CD4-positive, alpha-beta T cell (primary cell): Measurements from ENCODE around the gene RCOR1. TPM values are rescaled to one million over a fixed set of nuclear protein-coding genes. Genes with fewer than 3 reads are reported as not detected.

Experiments used
- ATAC-seq: fragments of 200-7000 bp; cut with Tn5 transposase; one replicate; pipeline ENCODE4 v1.10.0; 2022; ENCODE audit warnings: mild to moderate bottlenecking; ENCODE audit not compliant: poor library complexity
- CTCF ChIA-PET: fragments of 350-600 bp; sonication (Branson Sonifier 250); formaldehyde crosslinking; loops from one replicate; lab custom pipeline; 2021; ENCODE audit warnings: antibody characterized with exemption, inconsistent platforms; lab: Charles Lee
- POLR2A ChIA-PET: fragments of 350-600 bp; sonication (Branson Sonifier 250); formaldehyde crosslinking; loops from one replicate; lab custom pipeline; 2021; ENCODE audit warnings: antibody characterized with exemption, inconsistent platforms; lab: Charles Lee
- DNase-seq, 14 experiments: peaks; one replicate each; pipeline ENCODE4 v3.0.0-alpha.2; 2013 to 2020; ENCODE audit warnings: mixed read lengths in 2 of 14
- H3K27ac ChIP-seq, 2 donors: one replicate each; pipeline versions ENCODE4 v1.5.1 to v1.7.0; 2013; ENCODE audit warnings: low read length in 2 of 2, low read depth in 1 of 2, mild to moderate bottlenecking in 1 of 2
- H3K27me3 ChIP-seq, 2 experiments: 1 replicate in 1 of 2; 2 replicates in 1 of 2; pipeline versions ENCODE4 v1.6.1 to v1.7.0; 2013; ENCODE audit warnings: low read length in 2 of 2, control low read depth in 1 of 2, mild to moderate bottlenecking in 1 of 2, moderate library complexity in 1 of 2; ENCODE audit not compliant: insufficient read depth in 2 of 2, control insufficient read depth in 1 of 2
- H3K36me3 ChIP-seq: one replicate; pipeline ENCODE4 v1.6.1; 2013; ENCODE audit warnings: low read length, control low read depth; ENCODE audit not compliant: insufficient read depth
- H3K4me1 ChIP-seq: one replicate; pipeline ENCODE4 v1.6.1; 2013; ENCODE audit warnings: low read length, control low read depth; ENCODE audit not compliant: insufficient read depth
- H3K4me3 ChIP-seq: one replicate; pipeline ENCODE4 v1.5.1; 2013; ENCODE audit warnings: mild to moderate bottlenecking, low read length, moderate library complexity
- H3K9me3 ChIP-seq, 2 experiments: 1 replicate in 1 of 2; 2 replicates in 1 of 2; pipeline versions ENCODE4 v1.6.1 to v1.7.0; 2013; ENCODE audit warnings: low read length in 2 of 2, mild to moderate bottlenecking in 2 of 2, control low read depth in 1 of 2, moderate library complexity in 1 of 2; ENCODE audit not compliant: control insufficient read depth in 1 of 2, insufficient read depth in 1 of 2
- H3K27ac Mint-ChIP-seq: one replicate; pipeline ENCODE4 v1.8.0; 2020; ENCODE audit warnings: mixed read lengths
- H3K27me3 Mint-ChIP-seq: one replicate; pipeline ENCODE4 v1.8.0; 2021; ENCODE audit warnings: mixed read lengths
- H3K36me3 Mint-ChIP-seq: one replicate; pipeline ENCODE4 v1.8.0; 2021; ENCODE audit warnings: low read depth, mixed read lengths
- H3K4me1 Mint-ChIP-seq: one replicate; pipeline ENCODE4 v1.8.0; 2021; ENCODE audit warnings: low read depth, mixed read lengths
- H3K4me3 Mint-ChIP-seq: one replicate; pipeline ENCODE4 v1.8.0; 2020; ENCODE audit warnings: mild to moderate bottlenecking, mixed read lengths
- H3K9me3 Mint-ChIP-seq: one replicate; pipeline ENCODE4 v1.8.0; 2020; ENCODE audit warnings: mixed read lengths
- intact Hi-C, 2 experiments: fragments of 100-400 bp; cut with DNase I in 1 of 2; cut with micrococcal nuclease in 1 of 2; formaldehyde crosslinking; loops; one replicate each; pipeline versions ENCODE4 v1.15.1 to v1.9.0; 2023 to 2025; cut with DNase I, micrococcal nuclease
- total RNA-seq, 174 experiments: library from RNA in 2 of 174; stranded (reverse) in 2 of 174; gene quantifications; one replicate each; pipeline ENCODE4 v1.2.3 and lab custom pipeline; 2021 to 2026
- TF ChIP-seq, protein P1 (sequence below): fragments of 200-600 bp; IDR thresholded peaks from one replicate; pipeline ENCODE4 v1.8.0; 2022; ENCODE audit warnings: antibody characterized with exemption, mild to moderate bottlenecking

RCOR1 gene
- total RNA-seq, 2 experiments from 2014 or later: 20.5 to 23.1 TPM

DNA sequence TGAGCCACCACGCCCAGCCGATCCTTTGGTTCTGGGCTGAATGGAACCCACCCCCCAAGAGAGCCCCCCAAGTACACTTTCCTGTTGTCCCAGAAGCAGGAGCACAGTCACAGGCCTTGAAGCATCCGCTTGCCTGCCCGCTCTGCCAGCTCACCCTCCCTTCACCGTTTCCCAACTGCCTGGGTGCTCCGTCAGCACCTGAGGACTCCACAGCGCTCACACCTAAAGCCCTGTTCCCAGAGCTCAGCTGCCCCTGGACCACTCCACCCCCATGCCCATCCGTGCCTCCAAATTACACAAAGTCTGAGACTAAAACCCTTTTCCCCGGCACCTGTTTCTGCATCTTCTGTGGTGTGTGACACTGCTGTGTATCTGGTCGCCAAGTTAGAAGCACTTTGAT, 140.5 kb downstream of the RCOR1 start:
- H3K9me3 ChIP-seq: no peaks in the 10 kb centered on the region
- Mint-ChIP-seq H3K27ac (no peak overlapping the region), H3K36me3 (peaks cover 28% of the 10 kb centered on the region)

DNA sequence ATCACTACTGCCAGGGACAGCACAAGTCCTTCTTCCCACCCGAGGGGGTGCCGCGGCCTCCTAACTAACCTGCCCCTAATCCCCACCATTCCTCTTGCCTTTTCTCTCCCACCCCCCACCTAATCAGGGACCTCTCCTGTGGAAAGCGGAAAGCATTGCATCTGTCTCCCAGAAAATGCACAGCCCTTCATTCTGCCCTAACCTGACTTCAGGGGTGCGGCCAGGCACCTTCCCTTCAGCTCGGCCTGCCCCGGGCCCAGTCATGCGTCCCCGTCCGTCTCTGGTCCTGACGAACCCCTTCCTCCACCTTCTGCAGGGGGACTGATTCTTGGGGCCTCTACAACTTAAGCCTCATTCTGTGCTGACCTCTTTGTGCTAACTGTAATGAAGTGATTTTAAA, 140.9 kb downstream of the RCOR1 start:
- intact Hi-C loops: no loop called here
- no peak for DNase-seq
- peaks cover 24% of the 10 kb centered on the region for H3K36me3 Mint-ChIP-seq
- no peaks in the 10 kb centered on the region for H3K27me3 Mint-ChIP-seq
- no peaks in the 10 kb centered on the region for H3K9me3 ChIP-seq
- H3K4me1 ChIP-seq: no peaks in the 10 kb centered on the region
- H3K9me3 Mint-ChIP-seq: no peaks in the 10 kb centered on the region
- H3K27ac ChIP-seq: no peak overlapping the region
- peaks cover 20% of the 10 kb centered on the region for H3K36me3 ChIP-seq
- TF ChIP-seq, protein P1, sequence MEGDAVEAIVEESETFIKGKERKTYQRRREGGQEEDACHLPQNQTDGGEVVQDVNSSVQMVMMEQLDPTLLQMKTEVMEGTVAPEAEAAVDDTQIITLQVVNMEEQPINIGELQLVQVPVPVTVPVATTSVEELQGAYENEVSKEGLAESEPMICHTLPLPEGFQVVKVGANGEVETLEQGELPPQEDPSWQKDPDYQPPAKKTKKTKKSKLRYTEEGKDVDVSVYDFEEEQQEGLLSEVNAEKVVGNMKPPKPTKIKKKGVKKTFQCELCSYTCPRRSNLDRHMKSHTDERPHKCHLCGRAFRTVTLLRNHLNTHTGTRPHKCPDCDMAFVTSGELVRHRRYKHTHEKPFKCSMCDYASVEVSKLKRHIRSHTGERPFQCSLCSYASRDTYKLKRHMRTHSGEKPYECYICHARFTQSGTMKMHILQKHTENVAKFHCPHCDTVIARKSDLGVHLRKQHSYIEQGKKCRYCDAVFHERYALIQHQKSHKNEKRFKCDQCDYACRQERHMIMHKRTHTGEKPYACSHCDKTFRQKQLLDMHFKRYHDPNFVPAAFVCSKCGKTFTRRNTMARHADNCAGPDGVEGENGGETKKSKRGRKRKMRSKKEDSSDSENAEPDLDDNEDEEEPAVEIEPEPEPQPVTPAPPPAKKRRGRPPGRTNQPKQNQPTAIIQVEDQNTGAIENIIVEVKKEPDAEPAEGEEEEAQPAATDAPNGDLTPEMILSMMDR: no peak
- H3K4me1 Mint-ChIP-seq: no peaks in the 10 kb centered on the region
- H3K4me3 Mint-ChIP-seq: no peak overlapping the region
- no peak overlapping the region for H3K4me3 ChIP-seq
- POLR2A ChIA-PET: no interaction called here
- CTCF ChIA-PET: no interaction called here
- no peaks in the 10 kb centered on the region for H3K27me3 ChIP-seq
- no peak for ATAC-seq
- H3K27ac Mint-ChIP-seq: no peak overlapping the region

More for the DNA sequence above, 140.5 kb downstream of the RCOR1 start:
- H3K4me3 Mint-ChIP-seq: no peak overlapping the region
- H3K4me1 ChIP-seq: no peaks in the 10 kb centered on the region
- CTCF ChIA-PET: interaction anchor here (0.7 kb wide), 1 partner anchor 86 kb away, joined by 3 read pairs; no protein-coding TSS in a partner anchor
- H3K27ac ChIP-seq: no peak overlapping the region
- no peaks in the 10 kb centered on the region for H3K4me1 Mint-ChIP-seq
- no peaks in the 10 kb centered on the region for H3K27me3 Mint-ChIP-seq
- ATAC-seq (no peak), DNase-seq (no peak)
- peaks cover 24% of the 10 kb centered on the region for H3K36me3 ChIP-seq
- no peak overlapping the region for H3K4me3 ChIP-seq
- H3K27me3 ChIP-seq: no peaks in the 10 kb centered on the region
- intact Hi-C loops: no loop called here
- POLR2A ChIA-PET: no interaction called here
- TF ChIP-seq, protein P1: no peak
- no peaks in the 10 kb centered on the region for H3K9me3 Mint-ChIP-seq

DNA sequence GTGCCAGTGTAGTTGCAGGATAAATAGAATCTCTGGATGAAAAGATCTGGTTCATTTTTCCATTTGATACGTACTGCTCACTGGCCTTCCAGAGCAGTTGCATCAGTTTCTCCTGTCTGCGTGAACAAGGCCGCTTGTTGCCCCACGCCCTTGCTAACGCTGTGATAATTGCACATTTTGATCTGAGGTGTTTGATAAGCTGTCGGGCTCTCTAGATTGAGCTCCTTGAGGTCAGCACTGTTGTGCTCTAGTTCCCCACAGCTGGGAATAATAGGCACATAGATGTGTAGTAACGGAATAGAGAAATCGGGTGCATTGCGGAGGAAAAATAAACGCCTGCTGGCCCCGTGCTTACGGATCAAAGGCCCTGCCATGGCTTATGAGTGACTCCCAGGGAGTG, 142.0 kb downstream of the RCOR1 start:
- no peaks in the 10 kb centered on the region for H3K9me3 Mint-ChIP-seq
- H3K27ac Mint-ChIP-seq: no peak overlapping the region
- TF ChIP-seq, protein P1: no peak
- no peak overlapping the region for H3K4me3 Mint-ChIP-seq
- H3K9me3 ChIP-seq: peaks cover 0 to 5% of the 10 kb centered on the region in 2 experiments
- no peaks in the 10 kb centered on the region for H3K27me3 Mint-ChIP-seq
- no peaks in the 10 kb centered on the region for H3K4me1 Mint-ChIP-seq
- H3K27ac ChIP-seq: no peak overlapping the region
- DNase-seq (no peak), ATAC-seq (no peak)
- POLR2A ChIA-PET: no interaction called here
- H3K27me3 ChIP-seq: no peaks in the 10 kb centered on the region
- no peaks in the 10 kb centered on the region for H3K4me1 ChIP-seq
- CTCF ChIA-PET: no interaction called here
- H3K36me3 ChIP-seq: peaks cover 10% of the 10 kb centered on the region
- no peak overlapping the region for H3K4me3 ChIP-seq
- intact Hi-C loops: no loop called here
- H3K36me3 Mint-ChIP-seq: peaks cover 18% of the 10 kb centered on the region
